Gastroesophageal sphincter (tissue), 3 donors: ENCODE data around the gene DENND1B.

Experiments
- CTCF ChIP-seq, 4 experiments: fragments of 200-600 bp in 2 of 4; fragments of 450-650 bp in 2 of 4; sonication (generic) in 1 of 4; IDR thresholded peaks; one replicate each; pipeline ENCODE4 v1.5.1; 2017 to 2019; ENCODE audit warnings: antibody characterized with exemption in 4 of 4, mild to moderate bottlenecking in 2 of 4, moderate library complexity in 2 of 4
- EP300 ChIP-seq: sonication (generic); formaldehyde crosslinking; IDR thresholded peaks from one replicate; pipeline ENCODE4 v1.6.1; 2017; ENCODE audit warnings: antibody characterized with exemption, mild to moderate bottlenecking
- POLR2A ChIP-seq, 2 donors: fragments of 450-650 bp; IDR thresholded peaks; one replicate each; pipeline ENCODE4 v1.6.1; 2017; ENCODE audit warnings: antibody characterized with exemption in 2 of 2, mild to moderate bottlenecking in 2 of 2, moderate library complexity in 1 of 2
- POLR2AphosphoS5 ChIP-seq: sonication (generic); formaldehyde crosslinking; IDR thresholded peaks from one replicate; pipeline ENCODE4 v1.6.1; 2017; ENCODE audit warnings: antibody characterized with exemption

- TF ChIP-seq CTCF (IDR thresholded peaks at IDR 0.05) = no peak
- TF ChIP-seq POLR2A (IDR thresholded peaks at IDR 0.05) = no peak
- TF ChIP-seq EP300 = no peak
- no peak for TF ChIP-seq POLR2AphosphoS5
Measured at GRCh38 chr1:197686231-197686630, 89.0 kb downstream of the DENND1B start.
